NB4 (cell line): ENCODE measurements around the gene NPEPL1.

Experiments used
- CTCF ChIP-seq: IDR thresholded peaks from one replicate; pipeline ENCODE4 v1.5.1; 2012; ENCODE audit warnings: low read depth, low read length
- MAX ChIP-seq: IDR thresholded peaks from 2 replicates; pipeline ENCODE4 v1.6.1; 2011; ENCODE audit warnings: low read depth, low read length
- POLR2A ChIP-seq: IDR thresholded peaks from 2 replicates; pipeline ENCODE4 v1.6.1; 2011; ENCODE audit warnings: mild to moderate bottlenecking; ENCODE audit not compliant: insufficient read length; ENCODE audit errors: extremely low read depth

GRCh38 chr20:58763076-58763475 lies 70.5 kb downstream of the NPEPL1 start:
- no peak for TF ChIP-seq CTCF
- TF ChIP-seq POLR2A: no peak
- TF ChIP-seq MAX: no peak
